ENCODE results near the gene ESRRA. TPM values are rescaled to one million over a fixed set of nuclear protein-coding genes. Genes with fewer than 3 reads are reported as not detected.
A peak's percentile ranks its signal among the peaks of the same experiment; 100 is the strongest.

ESRRA gene
- total and polyA plus RNA-seq, 4 donors: 10.8 to 88.4 (median 73.0) TPM

DNA sequence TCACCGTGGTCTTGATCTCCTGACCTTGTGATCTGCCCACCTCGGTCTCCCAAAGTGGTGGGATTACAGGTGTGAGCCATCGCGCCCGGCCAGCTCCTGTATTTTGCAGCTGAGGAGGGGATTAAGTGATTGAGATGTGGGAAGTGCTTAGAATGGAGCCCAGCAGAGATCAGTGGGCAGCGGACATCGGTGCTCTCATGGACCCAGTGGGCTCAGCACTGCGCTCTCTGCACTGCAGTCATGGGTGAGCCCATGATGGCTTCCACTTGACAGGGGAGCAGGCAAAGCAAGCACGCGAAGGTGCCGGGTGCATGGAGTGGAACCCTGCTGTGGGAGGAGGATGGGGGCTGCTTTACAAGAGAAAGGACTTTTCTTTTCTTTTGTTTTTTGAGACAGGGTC, 25.6 kb downstream of the ESRRA start:
- no peak overlapping the region for H3K27ac ChIP-seq (ENCODE audit: low read depth in 1 of 2, low read length in 1 of 2)
- WGBS, 2 donors: 83 to 88% methylated on average over 11 of the region's 11 CpGs
- no peak overlapping the region for H3K4me3 ChIP-seq
- no peaks in the 10 kb centered on the region for H3K36me3 ChIP-seq (ENCODE audit: control insufficient read depth in 4 of 4, insufficient read depth in 4 of 4, low read length in 4 of 4)
- no peak for DNase-seq
- no peaks in the 10 kb centered on the region for H3K27me3 ChIP-seq (ENCODE audit: control insufficient read depth in 3 of 3, insufficient read depth in 3 of 3, low read length in 2 of 3)
- no peak overlapping the region for H3K9ac ChIP-seq (ENCODE audit: insufficient read depth in 1 of 2, low read length in 2 of 2)
- H3K9me3 ChIP-seq (ENCODE audit: control insufficient read depth in 4 of 4, insufficient read depth in 3 of 4, low read length in 3 of 4): no peaks in the 10 kb centered on the region
- ATAC-seq (ENCODE audit: insufficient read depth, low FRiP score): no peak
- TF ChIP-seq, protein P1, sequence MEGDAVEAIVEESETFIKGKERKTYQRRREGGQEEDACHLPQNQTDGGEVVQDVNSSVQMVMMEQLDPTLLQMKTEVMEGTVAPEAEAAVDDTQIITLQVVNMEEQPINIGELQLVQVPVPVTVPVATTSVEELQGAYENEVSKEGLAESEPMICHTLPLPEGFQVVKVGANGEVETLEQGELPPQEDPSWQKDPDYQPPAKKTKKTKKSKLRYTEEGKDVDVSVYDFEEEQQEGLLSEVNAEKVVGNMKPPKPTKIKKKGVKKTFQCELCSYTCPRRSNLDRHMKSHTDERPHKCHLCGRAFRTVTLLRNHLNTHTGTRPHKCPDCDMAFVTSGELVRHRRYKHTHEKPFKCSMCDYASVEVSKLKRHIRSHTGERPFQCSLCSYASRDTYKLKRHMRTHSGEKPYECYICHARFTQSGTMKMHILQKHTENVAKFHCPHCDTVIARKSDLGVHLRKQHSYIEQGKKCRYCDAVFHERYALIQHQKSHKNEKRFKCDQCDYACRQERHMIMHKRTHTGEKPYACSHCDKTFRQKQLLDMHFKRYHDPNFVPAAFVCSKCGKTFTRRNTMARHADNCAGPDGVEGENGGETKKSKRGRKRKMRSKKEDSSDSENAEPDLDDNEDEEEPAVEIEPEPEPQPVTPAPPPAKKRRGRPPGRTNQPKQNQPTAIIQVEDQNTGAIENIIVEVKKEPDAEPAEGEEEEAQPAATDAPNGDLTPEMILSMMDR (IDR thresholded peaks at IDR 0.05; ENCODE audit: control extremely low read depth, extremely low read depth): no peak
- H3K4me1 ChIP-seq (ENCODE audit: control insufficient read depth in 5 of 5, insufficient read depth in 5 of 5, low read length in 5 of 5): peaks cover 0 to 4% (median 0%) of the 10 kb centered on the region in 5 donors

DNA sequence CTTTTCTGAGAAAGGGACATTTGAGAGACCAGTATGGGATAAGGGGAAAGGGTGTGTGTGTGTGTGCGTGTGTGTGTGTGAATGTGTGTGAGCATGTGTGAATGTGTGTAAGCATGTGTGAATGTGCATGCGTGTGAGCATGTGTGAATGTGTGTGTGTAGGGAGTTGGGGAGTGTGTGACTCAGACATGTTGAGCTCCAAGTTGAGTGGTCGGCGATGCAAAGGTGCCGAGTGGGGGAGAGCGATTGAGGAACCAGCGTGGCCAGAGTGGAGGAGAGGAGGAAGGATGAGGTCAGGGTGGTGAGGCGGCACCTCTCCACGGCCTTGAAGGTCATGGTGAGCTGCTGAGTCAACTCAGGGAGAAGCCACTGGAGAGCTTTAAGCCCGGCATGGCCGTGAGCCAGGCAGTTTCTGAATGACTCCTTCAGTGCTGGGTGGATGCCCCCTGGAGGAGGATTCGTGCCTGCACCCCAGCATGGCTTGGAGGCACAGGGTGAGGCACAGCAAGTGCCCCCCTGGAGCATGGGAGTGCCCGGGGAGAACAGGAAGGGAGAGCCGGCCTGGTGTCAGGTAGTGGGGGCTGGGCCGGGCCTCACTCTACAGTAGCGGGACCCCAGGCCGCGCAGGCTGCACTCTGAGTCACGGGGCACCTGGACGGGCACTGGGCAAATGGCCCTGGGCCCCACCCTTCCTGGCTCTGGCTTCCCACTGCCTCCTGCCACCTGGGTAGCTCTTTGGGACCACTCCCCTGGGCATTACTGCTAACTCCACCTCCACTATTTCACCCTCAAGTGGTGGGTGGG, 26.4 kb downstream of the ESRRA start:
- Histone ChIP-seq H3K36me3 (ENCODE audit: control insufficient read depth in 4 of 4, insufficient read depth in 4 of 4, low read length in 4 of 4) (no peaks in the 10 kb centered on the region), H3K9me3 (ENCODE audit: control insufficient read depth in 4 of 4, insufficient read depth in 3 of 4, low read length in 3 of 4) (no peaks in the 10 kb centered on the region), H3K9ac (ENCODE audit: insufficient read depth in 1 of 2, low read length in 2 of 2) (no peak overlapping the region), H3K27ac (ENCODE audit: low read depth in 1 of 2, low read length in 1 of 2) (peak overlapping the region in 1 of 2 donors; percentile 5), H3K4me1 (ENCODE audit: control insufficient read depth in 5 of 5, insufficient read depth in 5 of 5, low read length in 5 of 5) (peaks cover 0 to 4% (median 0%) of the 10 kb centered on the region in 5 donors), H3K4me3 (no peak overlapping the region), H3K27me3 (ENCODE audit: control insufficient read depth in 3 of 3, insufficient read depth in 3 of 3, low read length in 2 of 3) (no peaks in the 10 kb centered on the region)
- ATAC-seq (ENCODE audit: insufficient read depth, low FRiP score) (peak; percentile 77), DNase-seq (peak; percentile 42 to 65 (median 60))
- TF ChIP-seq, protein P1 (IDR thresholded peaks at IDR 0.05; ENCODE audit: control extremely low read depth, extremely low read depth): peak; percentile 29
- WGBS, 2 donors: 14 to 24% methylated on average over 19 to 20 of the region's 20 CpGs

DNA sequence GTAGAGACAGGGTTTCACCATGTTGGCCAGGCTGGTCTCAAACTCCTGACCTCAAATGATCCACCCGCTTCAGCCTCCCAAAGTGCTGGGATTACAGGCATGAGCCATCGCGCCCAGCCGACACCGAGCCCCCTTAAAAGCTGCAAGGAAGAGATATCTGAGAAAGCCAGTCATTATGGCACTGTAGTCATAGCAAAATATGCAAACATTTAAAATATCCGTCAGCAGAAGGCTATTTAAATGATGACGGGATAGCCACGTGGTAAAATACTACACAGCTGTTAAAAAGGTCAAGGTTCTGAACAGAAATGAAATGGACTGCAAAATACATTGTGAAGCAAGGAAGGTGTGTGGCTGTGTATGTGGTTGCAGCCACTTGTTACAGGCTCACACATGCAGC, 28.2 kb downstream of the ESRRA start:
- no peak for ATAC-seq (ENCODE audit: insufficient read depth, low FRiP score)
- no peak overlapping the region for H3K4me3 ChIP-seq
- H3K27ac ChIP-seq (ENCODE audit: low read depth in 1 of 2, low read length in 1 of 2): no peak overlapping the region
- no peak for DNase-seq
- no peaks in the 10 kb centered on the region for H3K27me3 ChIP-seq (ENCODE audit: control insufficient read depth in 3 of 3, insufficient read depth in 3 of 3, low read length in 2 of 3)
- H3K36me3 ChIP-seq (ENCODE audit: control insufficient read depth in 4 of 4, insufficient read depth in 4 of 4, low read length in 4 of 4): no peaks in the 10 kb centered on the region
- no peaks in the 10 kb centered on the region for H3K9me3 ChIP-seq (ENCODE audit: control insufficient read depth in 4 of 4, insufficient read depth in 3 of 4, low read length in 3 of 4)
- TF ChIP-seq, protein P1 (IDR thresholded peaks at IDR 0.05; ENCODE audit: control extremely low read depth, extremely low read depth): no peak
- 92 to 94% methylated on average over 8 of the region's 8 CpGs for whole genome bisulfite sequencing, 2 donors
- no peak overlapping the region for H3K9ac ChIP-seq (ENCODE audit: insufficient read depth in 1 of 2, low read length in 2 of 2)
- H3K4me1 ChIP-seq (ENCODE audit: control insufficient read depth in 5 of 5, insufficient read depth in 5 of 5, low read length in 5 of 5): peaks cover 0 to 4% (median 0%) of the 10 kb centered on the region in 5 donors

Measured in lung (tissue), 12 donors.